Panc1 (cell line): Measurements from ENCODE around the gene MFAP1. TPM values are rescaled to one million over a fixed set of nuclear protein-coding genes. Genes with fewer than 3 reads are reported as not detected.
"Not testable (repeated sequence)": the region's sequence is repeated elsewhere in the genome, so short reads cannot be mapped to it uniquely, and the experiment has no call there.

Experiments
- ATAC-seq: fragments of 200-7000 bp; cut with Tn5 transposase; 2 replicates; pipeline ENCODE4 v1.9.1; 2020; ENCODE audit warnings: mild to moderate bottlenecking, moderate library complexity
- BruUV-seq: library from RNA; stranded (reverse); fragments of 400-500 nt; replicated peaks from 2 replicates; lab custom pipeline; 2021; lab: Mats Ljungman, UMichigan
- CTCF ChIA-PET: fragments of 300-600 bp; sonication (Branson Sonifier 250); formaldehyde crosslinking; loops from one replicate; lab custom pipeline; 2022; ENCODE audit warnings: antibody characterized with exemption; lab: Charles Lee
- POLR2A ChIA-PET: fragments of 300-600 bp; sonication (Branson Sonifier 250); formaldehyde crosslinking; loops from one replicate; lab custom pipeline; 2022; ENCODE audit warnings: antibody characterized with exemption; lab: Charles Lee
- DNase-seq: peaks from one replicate; pipeline ENCODE4 v3.0.0-alpha.2; 2010; ENCODE audit warnings: low read depth, low spot score
- H3K27ac ChIP-seq: 2 replicates; pipeline ENCODE4 v1.5.1; 2011; ENCODE audit warnings: mild to moderate bottlenecking, low read length, inconsistent platforms
- H3K27me3 ChIP-seq: fragments of 200-500 bp; sonication (Bioruptor generic); 2 replicates; pipeline ENCODE4 v1.6.0; 2014; ENCODE audit warnings: low read length, inconsistent platforms; ENCODE audit not compliant: control insufficient read depth, insufficient read depth
- H3K36me3 ChIP-seq: fragments of 200-500 bp; sonication (Bioruptor generic); 2 replicates; pipeline ENCODE4 v1.5.1; 2014; ENCODE audit warnings: inconsistent platforms, mild to moderate bottlenecking, low read length, moderate library complexity; ENCODE audit not compliant: control insufficient read depth, insufficient read depth
- H3K4me1 ChIP-seq: 2 replicates; pipeline ENCODE4 v1.5.1; 2011; ENCODE audit warnings: inconsistent platforms, mild to moderate bottlenecking, low read length, moderate library complexity; ENCODE audit not compliant: control insufficient read depth, insufficient read depth
- H3K4me3 ChIP-seq, 2 experiments: 2 replicates each; pipeline ENCODE4 v1.5.1; 2011 to 2012; ENCODE audit warnings: low read depth in 2 of 2, low read length in 2 of 2, mild to moderate bottlenecking in 2 of 2, inconsistent platforms in 1 of 2, moderate library complexity in 1 of 2
- H3K9me3 ChIP-seq: fragments of 200-500 bp; sonication (Bioruptor generic); 2 replicates; pipeline ENCODE4 v1.5.1; 2014; ENCODE audit warnings: low read depth, mild to moderate bottlenecking, inconsistent platforms, low read length, moderate library complexity; ENCODE audit not compliant: control insufficient read depth, insufficient read depth
- POLR2AphosphoS5 ChIP-seq: IDR thresholded peaks from 2 replicates; pipeline ENCODE4 v1.6.1; 2012; ENCODE audit warnings: mild to moderate bottlenecking, low read depth, low read length, moderate library complexity
- SIN3A ChIP-seq: IDR thresholded peaks from 2 replicates; pipeline ENCODE4 v1.6.1; 2012; ENCODE audit warnings: low read depth, mild to moderate bottlenecking, low read length, moderate library complexity, borderline replicate concordance; ENCODE audit not compliant: insufficient read depth
- TCF7L2 ChIP-seq: IDR thresholded peaks from 2 replicates; pipeline ENCODE4 v1.6.1; 2011; ENCODE audit warnings: mild to moderate bottlenecking, low read depth, low read length, inconsistent platforms
- in situ Hi-C: cut with HindIII; loops from 2 replicates; pipeline ENCODE4 v1.10.0; 2016; ENCODE audit warnings: low sequenced_read_pairs, low pct_unique_long_range_greater_than_20kb
- intact Hi-C: fragments of 100-400 bp; cut with micrococcal nuclease; formaldehyde crosslinking; loops from one replicate; pipeline ENCODE4 v1.10.0; 2022; ENCODE audit not compliant: unreplicated experiment
- total RNA-seq: library from RNA; stranded (reverse); gene quantifications from one replicate; pipeline ENCODE4 v1.2.1, GENCODE V29; 2021; ENCODE audit not compliant: unreplicated experiment
- TF ChIP-seq, protein P1 (sequence below): fragments of 450-650 bp; IDR thresholded peaks from 2 replicates; pipeline ENCODE4 v1.5.1; 2017; ENCODE audit warnings: mild to moderate bottlenecking
- TF ChIP-seq, protein P2 (sequence below), 2 experiments: IDR thresholded peaks; 2 replicates each; pipeline ENCODE4 v1.6.1; 2011 to 2012; ENCODE audit warnings: low read depth in 2 of 2, control low read depth in 1 of 2, low read length in 1 of 2, mild to moderate bottlenecking in 1 of 2, moderate library complexity in 1 of 2; ENCODE audit not compliant: insufficient read depth in 1 of 2

Gene MFAP1
- total RNA-seq, 1 experiment from 2014 or later: 29.7 TPM

DNA sequence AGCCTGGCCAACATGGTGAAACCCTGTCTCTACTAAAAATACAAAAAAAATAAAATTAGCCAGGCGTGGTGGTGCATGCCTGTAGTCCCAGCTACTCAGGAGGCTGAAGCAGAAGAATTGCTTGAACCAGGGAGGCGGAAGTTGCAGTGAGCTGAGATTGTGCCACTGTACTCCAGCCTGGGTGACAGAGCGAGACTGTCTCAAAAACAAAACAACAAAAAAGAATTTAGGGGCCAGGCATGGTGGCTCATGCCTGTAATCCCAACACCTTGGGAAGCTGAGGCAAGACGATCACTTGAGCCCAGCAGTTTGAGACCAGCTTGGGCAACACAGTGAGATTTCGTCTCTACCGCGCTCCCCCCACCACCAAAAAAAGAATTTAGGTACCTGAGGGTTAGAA, 21.8 kb downstream of the MFAP1 start:
- Histone ChIP-seq H3K4me1 (peaks cover 29% of the 10 kb centered on the region), H3K36me3 (peaks cover 15% of the 10 kb centered on the region)
- H3K27ac ChIP-seq, H3K27me3 ChIP-seq, in situ Hi-C loops, H3K9me3 ChIP-seq, H3K4me3 ChIP-seq, ATAC-seq, POLR2A ChIA-PET, intact Hi-C loops, CTCF ChIA-PET, BruUV-seq, DNase-seq: not testable (repeated sequence)

DNA sequence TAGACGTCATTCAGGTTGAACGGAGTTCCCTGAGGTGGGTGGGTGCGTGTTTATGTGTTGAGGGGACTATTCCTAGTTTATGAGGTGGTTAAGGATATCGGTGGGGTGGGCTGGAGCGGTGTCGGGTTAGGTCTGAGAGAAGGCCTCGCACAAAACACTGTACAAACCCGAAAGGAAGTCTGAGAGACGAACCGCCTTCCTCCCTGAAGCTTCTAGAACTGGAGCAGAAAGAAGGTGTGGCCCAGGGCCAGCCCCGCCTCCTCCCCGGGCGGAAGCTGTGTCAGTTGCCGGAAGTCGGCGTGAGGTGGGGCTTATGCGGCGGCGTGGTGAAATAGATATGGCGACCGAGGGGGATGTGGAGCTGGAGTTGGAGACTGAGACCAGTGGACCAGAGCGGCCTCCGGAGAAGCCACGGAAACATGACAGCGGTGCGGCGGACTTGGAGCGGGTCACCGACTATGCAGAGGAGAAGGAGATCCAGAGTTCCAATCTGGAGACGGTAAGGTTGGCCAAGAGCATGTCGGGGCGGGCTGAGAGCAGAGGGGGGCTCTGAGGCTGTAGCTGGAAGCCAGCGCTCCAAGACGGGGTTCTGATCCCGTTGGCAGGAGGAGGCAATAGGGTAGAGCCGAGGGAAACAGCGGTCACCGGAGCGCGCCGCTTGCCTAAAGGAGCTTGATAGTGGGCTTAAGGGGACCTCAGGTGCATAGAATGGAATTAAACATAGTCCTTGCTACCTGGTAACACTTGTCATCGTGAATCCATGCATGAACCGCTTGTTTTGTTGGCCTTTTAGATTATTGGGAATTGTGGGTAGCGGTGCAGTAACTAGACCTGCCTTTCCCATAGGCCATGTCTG, 24.0 kb downstream of the MFAP1 start, which contains the start of gene HYPK:
TSS of gene HYPK (plus strand) at position 314 of the 856 bp plus-strand sequence. CDS start at position 338, 24 bp downstream.
- BruUV-seq: TSS peak; percentile 60
- H3K4me1 ChIP-seq: peaks cover 32% of the 10 kb centered on the region
- peak within 1 kb of the TSS; percentile 93 for H3K27ac ChIP-seq
- H3K36me3 ChIP-seq: peaks cover 15% of the 10 kb centered on the region
- H3K9me3 ChIP-seq: no peaks in the 10 kb centered on the region
- DNase-seq (peak; percentile 54), ATAC-seq (peak; percentile 92)
- H3K4me3 ChIP-seq: peak within 1 kb of the TSS; percentile 93 to 100
- POLR2A ChIA-PET: interaction anchor here (0.6 to 0.9 kb wide), 3 partner anchors 27 to 599 kb away, joined by 4 to 5 read pairs (median 4); no protein-coding TSS in a partner anchor
- CTCF ChIA-PET: no interaction called here
- in situ Hi-C loops (no loop called here), intact Hi-C loops (no loop called here)
- TF ChIP-seq, protein P1, sequence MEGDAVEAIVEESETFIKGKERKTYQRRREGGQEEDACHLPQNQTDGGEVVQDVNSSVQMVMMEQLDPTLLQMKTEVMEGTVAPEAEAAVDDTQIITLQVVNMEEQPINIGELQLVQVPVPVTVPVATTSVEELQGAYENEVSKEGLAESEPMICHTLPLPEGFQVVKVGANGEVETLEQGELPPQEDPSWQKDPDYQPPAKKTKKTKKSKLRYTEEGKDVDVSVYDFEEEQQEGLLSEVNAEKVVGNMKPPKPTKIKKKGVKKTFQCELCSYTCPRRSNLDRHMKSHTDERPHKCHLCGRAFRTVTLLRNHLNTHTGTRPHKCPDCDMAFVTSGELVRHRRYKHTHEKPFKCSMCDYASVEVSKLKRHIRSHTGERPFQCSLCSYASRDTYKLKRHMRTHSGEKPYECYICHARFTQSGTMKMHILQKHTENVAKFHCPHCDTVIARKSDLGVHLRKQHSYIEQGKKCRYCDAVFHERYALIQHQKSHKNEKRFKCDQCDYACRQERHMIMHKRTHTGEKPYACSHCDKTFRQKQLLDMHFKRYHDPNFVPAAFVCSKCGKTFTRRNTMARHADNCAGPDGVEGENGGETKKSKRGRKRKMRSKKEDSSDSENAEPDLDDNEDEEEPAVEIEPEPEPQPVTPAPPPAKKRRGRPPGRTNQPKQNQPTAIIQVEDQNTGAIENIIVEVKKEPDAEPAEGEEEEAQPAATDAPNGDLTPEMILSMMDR: no peak
- TF ChIP-seq POLR2AphosphoS5: peak; percentile 97
- TF ChIP-seq, protein P2, sequence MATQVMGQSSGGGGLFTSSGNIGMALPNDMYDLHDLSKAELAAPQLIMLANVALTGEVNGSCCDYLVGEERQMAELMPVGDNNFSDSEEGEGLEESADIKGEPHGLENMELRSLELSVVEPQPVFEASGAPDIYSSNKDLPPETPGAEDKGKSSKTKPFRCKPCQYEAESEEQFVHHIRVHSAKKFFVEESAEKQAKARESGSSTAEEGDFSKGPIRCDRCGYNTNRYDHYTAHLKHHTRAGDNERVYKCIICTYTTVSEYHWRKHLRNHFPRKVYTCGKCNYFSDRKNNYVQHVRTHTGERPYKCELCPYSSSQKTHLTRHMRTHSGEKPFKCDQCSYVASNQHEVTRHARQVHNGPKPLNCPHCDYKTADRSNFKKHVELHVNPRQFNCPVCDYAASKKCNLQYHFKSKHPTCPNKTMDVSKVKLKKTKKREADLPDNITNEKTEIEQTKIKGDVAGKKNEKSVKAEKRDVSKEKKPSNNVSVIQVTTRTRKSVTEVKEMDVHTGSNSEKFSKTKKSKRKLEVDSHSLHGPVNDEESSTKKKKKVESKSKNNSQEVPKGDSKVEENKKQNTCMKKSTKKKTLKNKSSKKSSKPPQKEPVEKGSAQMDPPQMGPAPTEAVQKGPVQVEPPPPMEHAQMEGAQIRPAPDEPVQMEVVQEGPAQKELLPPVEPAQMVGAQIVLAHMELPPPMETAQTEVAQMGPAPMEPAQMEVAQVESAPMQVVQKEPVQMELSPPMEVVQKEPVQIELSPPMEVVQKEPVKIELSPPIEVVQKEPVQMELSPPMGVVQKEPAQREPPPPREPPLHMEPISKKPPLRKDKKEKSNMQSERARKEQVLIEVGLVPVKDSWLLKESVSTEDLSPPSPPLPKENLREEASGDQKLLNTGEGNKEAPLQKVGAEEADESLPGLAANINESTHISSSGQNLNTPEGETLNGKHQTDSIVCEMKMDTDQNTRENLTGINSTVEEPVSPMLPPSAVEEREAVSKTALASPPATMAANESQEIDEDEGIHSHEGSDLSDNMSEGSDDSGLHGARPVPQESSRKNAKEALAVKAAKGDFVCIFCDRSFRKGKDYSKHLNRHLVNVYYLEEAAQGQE (IDR thresholded peaks at IDR 0.05; ENCODE audit: insufficient read depth in 1 of 2, low read depth in 2 of 2, low read length in 1 of 2): no peak
- TF ChIP-seq SIN3A: peak; percentile 93
- no peak for TF ChIP-seq TCF7L2
- H3K27me3 ChIP-seq: no peaks in the 10 kb centered on the region

DNA sequence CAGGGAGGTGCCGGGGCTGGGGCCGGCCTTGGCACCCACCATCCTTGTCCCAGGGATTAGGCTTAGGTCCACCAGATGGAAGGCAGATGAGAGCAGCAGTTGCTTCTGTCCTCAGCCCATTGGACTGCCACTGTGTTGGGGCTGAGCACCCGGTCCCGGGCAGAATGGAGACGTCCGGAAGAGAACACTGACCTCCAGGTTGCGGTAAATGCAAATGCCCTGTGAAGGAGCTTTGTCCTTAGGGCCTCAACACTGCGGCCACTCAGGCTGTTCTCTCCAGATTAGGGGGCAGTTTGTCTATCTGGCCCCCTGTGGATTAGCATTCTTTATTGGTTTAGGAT, 24.6 kb downstream of the MFAP1 start, which contains the start of gene SERINC4:
TSS of gene SERINC4 (minus strand) at position 276 of the 341 bp plus-strand sequence. CDS start at position 42, 234 bp downstream.
- Histone ChIP-seq H3K36me3 (peaks cover 14% of the 10 kb centered on the region), H3K27me3 (no peaks in the 10 kb centered on the region), H3K27ac (peak within 1 kb of the TSS; percentile 93), H3K4me1 (peaks cover 38% of the 10 kb centered on the region), H3K4me3 (peak within 1 kb of the TSS; percentile 93 to 100), H3K9me3 (no peaks in the 10 kb centered on the region)
- DNase-seq (no peak), ATAC-seq (0 out of 2 replicates have a peak, but pooled peaks have one; percentile 4)
- in situ Hi-C loops (no loop called here), intact Hi-C loops (no loop called here)
- no TSS peak for BruUV-seq
- CTCF ChIA-PET: no interaction called here
- TF ChIP-seq, protein P2 (IDR thresholded peaks at IDR 0.05; ENCODE audit: insufficient read depth in 1 of 2, low read depth in 2 of 2, low read length in 1 of 2): no peak
- TF ChIP-seq POLR2AphosphoS5 (no peak), TCF7L2 (no peak)
- POLR2A ChIA-PET: interaction anchor here (0.9 kb wide), 1 partner anchor 28 kb away, joined by 4 read pairs; no protein-coding TSS in a partner anchor
